Activated T-cell treated with anti-CD3 and anti-CD28 coated beads, Interleukin-2, amount 50 U/mL, for 24 hours (primary cell): ENCODE data around the gene EXOG.
A peak's percentile ranks its signal among the peaks of the same experiment; 100 is the strongest.
"Not testable (repeated sequence)": the region's sequence is repeated elsewhere in the genome, so short reads cannot be mapped to it uniquely, and the experiment has no call there.

ENCODE experiments used
- DNase-seq: peaks from one replicate; pipeline ENCODE4 v3.0.0-alpha.2; 2020
- H3K27ac Mint-ChIP-seq: 2 replicates; pipeline ENCODE4 v1.8.0; 2020; ENCODE audit warnings: mild to moderate bottlenecking, mixed read lengths
- H3K27me3 Mint-ChIP-seq: 2 replicates; pipeline ENCODE4 v1.8.0; 2020; ENCODE audit warnings: mixed read lengths
- H3K36me3 Mint-ChIP-seq: 2 replicates; pipeline ENCODE4 v1.8.0; 2020; ENCODE audit warnings: low read depth, mixed read lengths
- H3K4me1 Mint-ChIP-seq: 2 replicates; pipeline ENCODE4 v1.8.0; 2020; ENCODE audit warnings: low read depth, mixed read lengths
- H3K4me3 Mint-ChIP-seq: 2 replicates; pipeline ENCODE4 v1.8.0; 2020; ENCODE audit warnings: mild to moderate bottlenecking, moderate library complexity, mixed read lengths
- H3K9me3 Mint-ChIP-seq: 2 replicates; pipeline ENCODE4 v1.8.0; 2020; ENCODE audit warnings: mixed read lengths

EXOG gene

DNA sequence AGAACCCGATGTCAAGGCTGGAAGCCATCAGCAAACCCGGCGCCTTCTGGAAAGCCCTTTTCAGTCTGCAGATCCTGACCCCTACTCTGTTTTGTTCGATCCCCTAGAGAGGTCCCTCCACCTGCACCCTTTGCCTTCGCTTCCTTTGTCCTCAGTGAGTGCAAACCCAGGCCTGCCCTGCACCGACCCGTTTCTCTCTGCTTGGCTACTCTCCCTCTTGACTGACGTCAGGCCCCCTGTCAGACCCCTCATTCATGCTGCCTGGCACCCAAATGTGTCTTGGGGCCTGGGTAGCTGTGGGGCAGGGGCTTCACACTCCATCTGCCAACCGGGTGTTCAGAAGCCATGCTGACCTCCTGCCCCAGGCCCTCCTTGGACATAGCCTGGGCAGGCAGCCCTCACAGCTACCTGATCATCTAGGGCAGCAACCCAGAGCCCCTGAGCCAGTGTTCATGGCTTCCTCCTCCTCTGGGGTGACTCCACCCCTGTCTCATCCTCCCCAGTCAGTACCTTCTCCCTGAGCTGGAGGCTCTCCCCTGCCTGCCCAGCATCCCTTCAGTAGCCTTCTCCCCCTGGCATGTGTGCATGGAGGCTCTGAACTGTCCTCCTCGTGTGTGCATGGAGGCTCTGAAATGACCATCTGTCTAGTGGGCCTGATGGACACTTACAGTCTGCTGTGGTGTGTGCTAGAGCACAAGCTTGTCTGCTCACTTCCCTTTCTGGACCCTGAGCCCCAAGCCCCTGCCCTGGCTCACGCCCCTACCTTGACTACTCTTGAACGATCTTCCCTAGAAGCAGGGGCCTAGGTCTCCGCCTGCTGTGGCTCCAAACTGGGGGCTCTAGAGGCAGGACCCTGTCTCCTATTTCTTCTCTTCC is 69.4 kb downstream of the EXOG start:
- H3K36me3 Mint-ChIP-seq = no peaks in the 10 kb centered on the region
- H3K4me1 Mint-ChIP-seq = no peaks in the 10 kb centered on the region
- no peaks in the 10 kb centered on the region for H3K27me3 Mint-ChIP-seq
- H3K27ac Mint-ChIP-seq = no peak overlapping the region
- H3K9me3 Mint-ChIP-seq = no peaks in the 10 kb centered on the region
- peak; percentile 6 for DNase-seq
- no peak overlapping the region for H3K4me3 Mint-ChIP-seq

DNA sequence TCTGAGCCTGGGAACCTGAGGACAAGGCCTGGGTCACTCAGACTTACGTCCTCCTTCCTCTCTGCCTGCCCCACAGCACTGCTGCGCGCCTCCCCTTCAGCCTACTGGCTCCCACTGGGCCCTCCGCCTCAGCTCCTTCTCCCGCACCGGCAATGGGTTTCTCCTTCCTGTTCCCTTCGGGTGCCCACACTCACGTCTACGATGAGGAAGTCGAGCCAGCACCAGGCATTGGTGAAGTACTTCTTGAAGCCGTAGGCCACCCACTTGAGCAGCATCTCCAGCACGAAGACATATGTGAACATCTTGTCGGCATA is 70.0 kb downstream of the EXOG start:
- Mint-ChIP-seq H3K27ac (no peak overlapping the region), H3K36me3 (no peaks in the 10 kb centered on the region), H3K9me3 (no peaks in the 10 kb centered on the region), H3K4me1 (no peaks in the 10 kb centered on the region), H3K4me3 (no peak overlapping the region), H3K27me3 (no peaks in the 10 kb centered on the region)
- peak; percentile 11 for DNase-seq

DNA sequence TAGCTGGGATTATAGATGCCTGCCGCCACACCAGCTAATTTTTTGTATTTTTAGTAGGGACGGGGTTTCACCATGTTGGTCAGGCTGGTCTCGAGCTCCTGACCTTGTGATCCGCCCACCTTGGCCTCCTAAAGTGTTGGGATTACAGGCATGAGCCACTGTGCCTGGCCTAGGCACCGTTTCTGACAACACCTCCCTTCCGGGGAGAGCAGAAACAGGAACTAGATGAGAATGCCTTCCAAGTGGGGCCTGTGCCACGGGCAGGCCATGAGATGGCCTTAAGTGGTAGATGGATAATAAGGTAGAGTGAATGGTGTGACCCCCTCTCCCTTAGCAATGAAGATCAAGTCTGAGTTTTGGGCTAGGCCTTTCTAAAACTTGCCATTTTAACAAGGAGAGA is 70.7 kb downstream of the EXOG start:
- DNase-seq, H3K27ac Mint-ChIP-seq: not testable (repeated sequence)

DNA sequence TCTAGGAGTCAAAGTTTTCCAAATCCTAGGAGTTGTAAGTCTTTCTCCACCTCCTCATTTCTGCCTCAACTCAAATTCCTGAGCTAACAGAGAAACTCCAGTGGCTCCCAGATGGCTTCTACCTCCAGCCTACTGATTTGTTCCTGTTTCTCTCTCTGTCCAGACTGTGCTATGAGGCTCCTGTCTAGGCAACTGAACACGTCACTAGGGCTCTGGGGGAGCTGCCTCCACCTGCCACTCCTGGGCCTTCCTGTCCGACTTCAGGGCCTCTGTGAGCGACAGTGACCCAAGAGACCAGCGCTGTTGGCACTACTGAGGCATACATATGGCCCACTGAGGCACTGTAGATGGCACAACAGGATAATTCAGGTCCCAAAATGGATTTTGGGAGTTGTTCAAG is 71.4 kb downstream of the EXOG start:
- no peaks in the 10 kb centered on the region for H3K27me3 Mint-ChIP-seq
- H3K4me1 Mint-ChIP-seq = no peaks in the 10 kb centered on the region
- no peaks in the 10 kb centered on the region for H3K36me3 Mint-ChIP-seq
- H3K27ac Mint-ChIP-seq = no peak overlapping the region
- DNase-seq = no peak
- H3K4me3 Mint-ChIP-seq = no peak overlapping the region
- no peaks in the 10 kb centered on the region for H3K9me3 Mint-ChIP-seq

More for the DNA sequence above, 70.7 kb downstream of the EXOG start:
- H3K9me3 Mint-ChIP-seq, H3K36me3 Mint-ChIP-seq, H3K4me3 Mint-ChIP-seq, H3K27me3 Mint-ChIP-seq, H3K4me1 Mint-ChIP-seq: not testable (repeated sequence)

DNA sequence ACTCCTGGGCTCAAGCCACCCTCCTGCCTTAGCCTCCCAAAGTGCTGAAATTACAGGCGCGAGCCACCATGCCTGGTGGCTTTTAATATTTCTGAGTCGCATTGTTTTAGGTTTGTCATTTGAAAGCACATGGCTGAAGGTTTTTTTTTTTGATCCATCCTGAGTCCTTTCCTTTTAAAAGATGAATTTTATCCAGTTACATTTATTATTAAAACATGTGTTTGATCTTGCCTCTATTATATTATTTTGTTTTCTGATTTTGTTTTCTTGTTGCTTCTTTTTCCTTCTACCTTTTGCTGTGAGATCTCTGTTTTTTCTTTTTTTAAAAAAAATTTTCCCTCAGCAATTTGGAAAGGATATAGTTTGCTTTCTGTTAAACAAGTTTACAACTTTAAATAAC is 77.0 kb downstream of the EXOG start:
- Mint-ChIP-seq H3K27ac (no peak overlapping the region), H3K9me3 (no peaks in the 10 kb centered on the region), H3K36me3 (no peaks in the 10 kb centered on the region), H3K4me3 (no peak overlapping the region), H3K27me3 (no peaks in the 10 kb centered on the region), H3K4me1 (no peaks in the 10 kb centered on the region)
- no peak for DNase-seq

DNA sequence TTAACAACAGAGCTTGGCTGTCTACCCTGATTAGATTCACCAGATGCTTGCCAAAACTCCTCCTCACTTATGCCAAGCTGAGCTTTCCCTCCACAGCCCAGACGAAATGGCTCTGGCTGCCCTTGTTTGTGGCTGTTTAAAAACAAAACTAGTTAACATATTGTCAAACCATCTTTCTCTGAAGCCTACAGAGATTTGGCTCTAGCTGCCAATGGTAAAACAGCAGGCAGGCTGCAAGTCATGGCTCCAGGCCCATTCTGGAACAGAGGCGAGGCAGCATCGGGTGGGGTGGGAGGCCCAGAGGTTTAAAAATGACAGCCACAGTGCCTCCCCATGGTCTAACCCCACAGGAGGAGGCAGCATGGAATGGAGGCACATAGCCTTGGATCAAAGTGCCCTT is 77.4 kb downstream of the EXOG start:
- Mint-ChIP-seq H3K9me3 (no peaks in the 10 kb centered on the region), H3K4me1 (no peaks in the 10 kb centered on the region), H3K27ac (no peak overlapping the region), H3K4me3 (no peak overlapping the region), H3K27me3 (no peaks in the 10 kb centered on the region), H3K36me3 (no peaks in the 10 kb centered on the region)
- peak; percentile 7 for DNase-seq

GRCh38 chr3:38574411-38575278 is 78.5 kb downstream of the EXOG start:
- no peaks in the 10 kb centered on the region for H3K4me1 Mint-ChIP-seq
- peak; percentile 19 for DNase-seq
- no peak overlapping the region for H3K4me3 Mint-ChIP-seq
- H3K9me3 Mint-ChIP-seq = no peaks in the 10 kb centered on the region
- H3K27me3 Mint-ChIP-seq = no peaks in the 10 kb centered on the region
- no peaks in the 10 kb centered on the region for H3K36me3 Mint-ChIP-seq
- no peak overlapping the region for H3K27ac Mint-ChIP-seq

- DNase-seq = no peak
- H3K4me3 Mint-ChIP-seq = no peak overlapping the region
- H3K9me3 Mint-ChIP-seq = no peaks in the 10 kb centered on the region
- no peaks in the 10 kb centered on the region for H3K4me1 Mint-ChIP-seq
- no peaks in the 10 kb centered on the region for H3K36me3 Mint-ChIP-seq
- H3K27ac Mint-ChIP-seq = no peak overlapping the region
- no peaks in the 10 kb centered on the region for H3K27me3 Mint-ChIP-seq
These were observed 79.2 kb downstream of the EXOG start for GRCh38 chr3:38575279-38575843.
